HCT116 (cell line): ENCODE results near the gene ZNF862. TPM values are rescaled to one million over a fixed set of nuclear protein-coding genes. Genes with fewer than 3 reads are reported as not detected.

Source experiments
- ATAC-seq: fragments of 200-7000 bp; cut with Tn5 transposase; 2 replicates; pipeline ENCODE4 v1.9.1; 2020; ENCODE audit warnings: mild to moderate bottlenecking, moderate library complexity
- BruUV-seq: library from RNA; stranded (reverse); fragments of 400-500 nt; replicated peaks from 2 replicates; lab custom pipeline; 2021; lab: Mats Ljungman, UMichigan
- CTCF ChIA-PET: fragments of 300-600 bp; sonication (Branson Sonifier 250); formaldehyde crosslinking; loops from one replicate; lab custom pipeline; 2021; ENCODE audit warnings: antibody characterized with exemption; lab: Charles Lee
- POLR2A ChIA-PET: fragments of 300-600, 350-600 bp; sonication (Branson Sonifier 250); formaldehyde crosslinking; loops from one replicate; lab custom pipeline; 2021; ENCODE audit warnings: antibody characterized with exemption; lab: Charles Lee
- RAD21 ChIA-PET, 2 experiments: fragments of 300-600 bp; sonication (Branson Sonifier 250); formaldehyde crosslinking; loops; one replicate each; lab custom pipeline; 2023; ENCODE audit warnings: low total read pairs in 2 of 2; ENCODE audit not compliant: uncharacterized antibody in 2 of 2, unreplicated experiment in 2 of 2, low non-redundant PET in 1 of 2; lab: Charles Lee
- DNase-seq: peaks from one replicate; pipeline ENCODE4 v3.0.0-alpha.2; 2010; ENCODE audit warnings: low read depth, low spot score
- H2AFZ ChIP-seq: fragments of 200-600 bp; shearing (Covaris generic), sonication (generic); 2 replicates; pipeline ENCODE4 v1.6.1; 2017; ENCODE audit warnings: low read depth, mixed run types, mixed read lengths, antibody characterized with exemption, low read length; ENCODE audit not compliant: poor library complexity, severe bottlenecking
- H3K27ac ChIP-seq: 2 replicates; pipeline ENCODE4 v1.5.1; 2012; ENCODE audit warnings: low read depth, low read length
- H3K27me3 ChIP-seq: fragments of 200-600 bp; sonication (generic); 2 replicates; pipeline ENCODE4 v1.6.1; 2016; ENCODE audit warnings: mixed run types, low read length, mixed read lengths; ENCODE audit not compliant: insufficient read depth
- H3K36me3 ChIP-seq, 2 experiments: fragments of 200-500 bp in 1 of 2; fragments of 200-600 bp in 1 of 2; sonication (Bioruptor generic) in 1 of 2; sonication (generic) in 1 of 2; 2 replicates each; pipeline versions ENCODE4 v1.5.1 to v1.6.1; 2014 to 2016; ENCODE audit warnings: low read length in 2 of 2, inconsistent platforms in 1 of 2, mixed read lengths in 1 of 2, mixed run types in 1 of 2; ENCODE audit not compliant: insufficient read depth in 2 of 2, control insufficient read depth in 1 of 2
- H3K4me1 ChIP-seq, 2 experiments: fragments of 200-600 bp in 1 of 2; sonication (generic) in 1 of 2; 2 replicates each; pipeline versions ENCODE4 v1.5.1 to v1.6.1; 2012 to 2017; ENCODE audit warnings: low read length in 2 of 2, inconsistent platforms in 1 of 2, mild to moderate bottlenecking in 1 of 2, mixed read lengths in 1 of 2, mixed run types in 1 of 2, moderate library complexity in 1 of 2; ENCODE audit not compliant: insufficient read depth in 2 of 2, control insufficient read depth in 1 of 2
- H3K4me2 ChIP-seq: fragments of 200-600 bp; sonication (generic); 2 replicates; pipeline ENCODE4 v1.6.1; 2017; ENCODE audit warnings: mixed run types, low read length, mixed read lengths
- H3K4me3 ChIP-seq, 2 experiments: fragments of 200-600 bp in 1 of 2; sonication (generic) in 1 of 2; replicated peaks in 1 of 2; 2 replicates each; pipeline ENCODE4 v1.5.1; 2011 to 2016; ENCODE audit warnings: low read length in 2 of 2, control low read depth in 1 of 2, low read depth in 1 of 2, mild to moderate bottlenecking in 1 of 2, mixed read lengths in 1 of 2, mixed run types in 1 of 2
- H3K79me2 ChIP-seq: fragments of 200-600 bp; sonication (generic); 2 replicates; pipeline ENCODE4 v1.6.1; 2017; ENCODE audit warnings: mild to moderate bottlenecking, mixed run types, low read length, moderate library complexity, mixed read lengths; ENCODE audit not compliant: insufficient read depth
- H3K9ac ChIP-seq: fragments of 200-600 bp; sonication (generic); 2 replicates; pipeline ENCODE4 v1.6.1; 2016; ENCODE audit warnings: low read length, mixed read lengths
- H3K9me2 ChIP-seq: fragments of 200-600 bp; sonication (generic), shearing (Covaris generic); 2 replicates; pipeline ENCODE4 v1.6.1; 2017; ENCODE audit warnings: mixed run types, mild to moderate bottlenecking, moderate library complexity; ENCODE audit not compliant: insufficient read depth
- H3K9me3 ChIP-seq, 2 experiments: fragments of 200-500 bp in 1 of 2; fragments of 200-600 bp in 1 of 2; sonication (Bioruptor generic) in 1 of 2; sonication (generic) in 1 of 2; 2 replicates each; pipeline ENCODE4 v1.6.1; 2014 to 2017; ENCODE audit warnings: low read length in 2 of 2, mixed read lengths in 2 of 2, inconsistent platforms in 1 of 2, low read depth in 1 of 2, mild to moderate bottlenecking in 1 of 2, mixed run types in 1 of 2, moderate library complexity in 1 of 2; ENCODE audit not compliant: control insufficient read depth in 1 of 2, insufficient read depth in 1 of 2
- H4K20me1 ChIP-seq: fragments of 200-600 bp; sonication (generic), shearing (Covaris generic); 2 replicates; pipeline ENCODE4 v1.6.1; 2017; ENCODE audit warnings: mixed run types, mild to moderate bottlenecking, moderate library complexity; ENCODE audit not compliant: insufficient read depth
- CBX3 ChIP-seq: IDR thresholded peaks from 2 replicates; pipeline ENCODE4 v1.6.1; 2012; ENCODE audit warnings: low read depth
- CEBPB ChIP-seq: IDR thresholded peaks from 2 replicates; pipeline ENCODE4 v1.6.1; 2012; ENCODE audit warnings: low read depth
- ELF1 ChIP-seq: IDR thresholded peaks from 2 replicates; pipeline ENCODE4 v1.6.1; 2012; ENCODE audit warnings: low read depth, borderline replicate concordance
- EZH2phosphoT487 ChIP-seq: fragments of 200-600 bp; IDR thresholded peaks from 2 replicates; pipeline ENCODE4 v1.6.1; 2018; ENCODE audit warnings: antibody characterized with exemption, borderline replicate concordance
- FOSL1 ChIP-seq: IDR thresholded peaks from 2 replicates; pipeline ENCODE4 v1.6.1; 2012; ENCODE audit warnings: low read depth
- JUND ChIP-seq: IDR thresholded peaks from 2 replicates; pipeline ENCODE4 v1.6.1; 2012
- POLR2AphosphoS5 ChIP-seq: IDR thresholded peaks from 2 replicates; pipeline ENCODE4 v1.6.1; 2011; ENCODE audit warnings: mild to moderate bottlenecking, low read depth, low read length, moderate library complexity
- SIN3A ChIP-seq: IDR thresholded peaks from 2 replicates; pipeline ENCODE4 v1.6.1; 2012; ENCODE audit warnings: low read depth
- SP1 ChIP-seq: IDR thresholded peaks from 2 replicates; pipeline ENCODE4 v1.6.1; 2012; ENCODE audit warnings: low read depth
- SRF ChIP-seq: IDR thresholded peaks from 2 replicates; pipeline ENCODE4 v1.6.1; 2012; ENCODE audit warnings: low read depth
- TCF7L2 ChIP-seq: IDR thresholded peaks from 2 replicates; pipeline ENCODE4 v1.7.0; 2011; ENCODE audit warnings: borderline replicate concordance, inconsistent platforms; ENCODE audit not compliant: insufficient read depth, insufficient read length; ENCODE audit errors: extremely low read depth
- YY1 ChIP-seq: IDR thresholded peaks from 2 replicates; pipeline ENCODE4 v1.6.1; 2011; ENCODE audit warnings: low read length, low read depth, moderate library complexity, mild to moderate bottlenecking; ENCODE audit not compliant: insufficient replicate concordance; ENCODE audit errors: extremely low read depth
- ZFX ChIP-seq: fragments of 450-650 bp; IDR thresholded peaks from 2 replicates; pipeline ENCODE4 v1.6.1; 2017
- intact Hi-C: fragments of 100-400 bp; cut with micrococcal nuclease; formaldehyde crosslinking; loops from 2 replicates; pipeline ENCODE4 v1.10.0; 2022
- total RNA-seq: library from RNA; stranded (reverse); gene quantifications from one replicate; pipeline ENCODE4 v1.2.1, GENCODE V29; 2021; ENCODE audit not compliant: unreplicated experiment
- TF ChIP-seq, protein P1 (sequence below), 3 experiments: fragments of 200-600 bp in 1 of 3; sonication (generic) in 1 of 3; IDR thresholded peaks in 2 of 3; conservative IDR thresholded peaks in 1 of 3; 2 replicates each; pipeline ENCODE4 v1.5.1; 2012 to 2017; ENCODE audit warnings: low read depth in 2 of 3, low read length in 2 of 3, antibody characterized with exemption in 1 of 3, borderline replicate concordance in 1 of 3, control low read depth in 1 of 3, mild to moderate bottlenecking in 1 of 3, mixed read lengths in 1 of 3, mixed run types in 1 of 3, moderate library complexity in 1 of 3; ENCODE audit not compliant: insufficient read depth in 1 of 3
- TF ChIP-seq, protein P2 (sequence below): IDR thresholded peaks from 2 replicates; pipeline ENCODE4 v1.6.1; 2011; ENCODE audit warnings: mild to moderate bottlenecking, low read length, moderate library complexity; ENCODE audit not compliant: insufficient replicate concordance; ENCODE audit errors: extremely low read depth
- TF ChIP-seq, protein P3 (sequence below): IDR thresholded peaks from 2 replicates; pipeline ENCODE4 v1.6.1; 2012
- TF ChIP-seq, protein P4 (sequence below): IDR thresholded peaks from 2 replicates; pipeline ENCODE4 v1.6.1; 2012

Gene ZNF862
- total RNA-seq, 1 experiment from 2014 or later, result 8.5 TPM

DNA sequence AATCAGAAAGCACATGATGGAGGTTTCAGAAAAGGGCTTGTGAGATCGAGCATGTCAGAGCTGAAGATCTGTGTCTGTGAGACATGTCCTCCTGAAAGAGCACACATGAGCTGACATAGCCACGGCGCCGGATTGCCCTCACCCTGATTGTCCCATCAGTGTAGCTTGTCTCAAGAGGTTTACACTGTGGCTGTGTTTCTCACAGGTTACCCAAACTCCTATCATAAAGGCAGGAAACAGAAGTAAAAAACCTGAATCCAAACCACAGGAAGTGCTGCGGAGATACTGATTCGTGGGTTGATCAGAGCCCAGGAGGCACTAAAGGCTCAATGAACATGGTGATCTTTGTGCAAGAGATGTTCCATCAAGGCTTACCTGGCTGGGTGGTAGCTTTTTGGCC, 31.7 kb downstream of the ZNF862 start (continued):
- TF ChIP-seq, protein P1, sequence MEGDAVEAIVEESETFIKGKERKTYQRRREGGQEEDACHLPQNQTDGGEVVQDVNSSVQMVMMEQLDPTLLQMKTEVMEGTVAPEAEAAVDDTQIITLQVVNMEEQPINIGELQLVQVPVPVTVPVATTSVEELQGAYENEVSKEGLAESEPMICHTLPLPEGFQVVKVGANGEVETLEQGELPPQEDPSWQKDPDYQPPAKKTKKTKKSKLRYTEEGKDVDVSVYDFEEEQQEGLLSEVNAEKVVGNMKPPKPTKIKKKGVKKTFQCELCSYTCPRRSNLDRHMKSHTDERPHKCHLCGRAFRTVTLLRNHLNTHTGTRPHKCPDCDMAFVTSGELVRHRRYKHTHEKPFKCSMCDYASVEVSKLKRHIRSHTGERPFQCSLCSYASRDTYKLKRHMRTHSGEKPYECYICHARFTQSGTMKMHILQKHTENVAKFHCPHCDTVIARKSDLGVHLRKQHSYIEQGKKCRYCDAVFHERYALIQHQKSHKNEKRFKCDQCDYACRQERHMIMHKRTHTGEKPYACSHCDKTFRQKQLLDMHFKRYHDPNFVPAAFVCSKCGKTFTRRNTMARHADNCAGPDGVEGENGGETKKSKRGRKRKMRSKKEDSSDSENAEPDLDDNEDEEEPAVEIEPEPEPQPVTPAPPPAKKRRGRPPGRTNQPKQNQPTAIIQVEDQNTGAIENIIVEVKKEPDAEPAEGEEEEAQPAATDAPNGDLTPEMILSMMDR (IDR thresholded peaks at IDR 0.05 in 2 of 3, conservative IDR thresholded peaks at IDR 0.05 in 1 of 3; ENCODE audit: borderline replicate concordance in 1 of 3, insufficient read depth in 1 of 3, low read depth in 2 of 3, low read length in 2 of 3), result no peak
- TF ChIP-seq ZFX (no peak), CBX3 (no peak), CEBPB (no peak)

DNA sequence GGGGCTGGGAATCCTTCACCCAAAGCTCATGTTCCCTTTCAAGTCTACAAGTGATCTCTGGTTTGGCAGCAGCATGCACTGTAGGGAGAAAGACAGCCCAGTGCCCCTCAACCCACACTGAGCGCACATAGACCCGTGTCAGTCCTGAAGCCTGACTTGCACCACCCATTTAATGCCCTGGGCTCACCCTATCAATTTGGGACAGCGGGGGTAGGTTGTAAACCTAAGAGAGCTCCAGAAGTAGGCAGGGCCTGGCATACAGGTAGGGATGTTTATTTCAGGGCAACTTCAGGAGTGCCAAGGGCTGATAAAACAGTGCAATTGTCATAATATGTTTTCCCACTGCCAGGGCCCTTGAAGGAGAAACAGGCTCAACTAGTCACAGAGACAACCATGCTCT, 32.1 kb downstream of the ZNF862 start:
- ATAC-seq (no peak), DNase-seq (no peak)
- H4K20me1 ChIP-seq, result no peaks in the 10 kb centered on the region
- BruUV-seq, result no TSS peak
- no peak overlapping the region for H3K9ac ChIP-seq
- no peak overlapping the region for H3K27ac ChIP-seq
- no peaks in the 10 kb centered on the region for H3K27me3 ChIP-seq
- H3K9me2 ChIP-seq, result no peaks in the 10 kb centered on the region
- no peak overlapping the region for H3K4me2 ChIP-seq
- RAD21 ChIA-PET, result no interaction called here
- peaks cover 9 to 25% of the 10 kb centered on the region in 2 experiments; a peak in 3 of 4 replicates for H3K4me1 ChIP-seq
- H3K79me2 ChIP-seq, result no peaks in the 10 kb centered on the region
- H3K36me3 ChIP-seq, result no peaks in the 10 kb centered on the region
- H2AFZ ChIP-seq, result no peak overlapping the region
- no peaks in the 10 kb centered on the region for H3K9me3 ChIP-seq
- CTCF ChIA-PET, result no interaction called here
- TF ChIP-seq EZH2phosphoT487, result no peak
- TF ChIP-seq FOSL1, result no peak
- no peak for TF ChIP-seq SP1
- no peak for TF ChIP-seq SRF
- no peak for TF ChIP-seq ELF1
- TF ChIP-seq YY1, result no peak
- TF ChIP-seq, protein P2, sequence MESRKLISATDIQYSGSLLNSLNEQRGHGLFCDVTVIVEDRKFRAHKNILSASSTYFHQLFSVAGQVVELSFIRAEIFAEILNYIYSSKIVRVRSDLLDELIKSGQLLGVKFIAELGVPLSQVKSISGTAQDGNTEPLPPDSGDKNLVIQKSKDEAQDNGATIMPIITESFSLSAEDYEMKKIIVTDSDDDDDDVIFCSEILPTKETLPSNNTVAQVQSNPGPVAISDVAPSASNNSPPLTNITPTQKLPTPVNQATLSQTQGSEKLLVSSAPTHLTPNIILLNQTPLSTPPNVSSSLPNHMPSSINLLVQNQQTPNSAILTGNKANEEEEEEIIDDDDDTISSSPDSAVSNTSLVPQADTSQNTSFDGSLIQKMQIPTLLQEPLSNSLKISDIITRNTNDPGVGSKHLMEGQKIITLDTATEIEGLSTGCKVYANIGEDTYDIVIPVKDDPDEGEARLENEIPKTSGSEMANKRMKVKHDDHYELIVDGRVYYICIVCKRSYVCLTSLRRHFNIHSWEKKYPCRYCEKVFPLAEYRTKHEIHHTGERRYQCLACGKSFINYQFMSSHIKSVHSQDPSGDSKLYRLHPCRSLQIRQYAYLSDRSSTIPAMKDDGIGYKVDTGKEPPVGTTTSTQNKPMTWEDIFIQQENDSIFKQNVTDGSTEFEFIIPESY, result no peak
- TF ChIP-seq POLR2AphosphoS5, result no peak
- no peak for TF ChIP-seq TCF7L2
- TF ChIP-seq SIN3A, result no peak
- no peak for TF ChIP-seq CEBPB
- no peak for TF ChIP-seq JUND
- TF ChIP-seq, protein P3, sequence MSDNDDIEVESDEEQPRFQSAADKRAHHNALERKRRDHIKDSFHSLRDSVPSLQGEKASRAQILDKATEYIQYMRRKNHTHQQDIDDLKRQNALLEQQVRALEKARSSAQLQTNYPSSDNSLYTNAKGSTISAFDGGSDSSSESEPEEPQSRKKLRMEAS, result no peak
- TF ChIP-seq, protein P4, sequence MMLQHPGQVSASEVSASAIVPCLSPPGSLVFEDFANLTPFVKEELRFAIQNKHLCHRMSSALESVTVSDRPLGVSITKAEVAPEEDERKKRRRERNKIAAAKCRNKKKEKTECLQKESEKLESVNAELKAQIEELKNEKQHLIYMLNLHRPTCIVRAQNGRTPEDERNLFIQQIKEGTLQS, result no peak
- no peak for TF ChIP-seq ZFX
- TF ChIP-seq, protein P1 (IDR thresholded peaks at IDR 0.05 in 2 of 3, conservative IDR thresholded peaks at IDR 0.05 in 1 of 3; ENCODE audit: borderline replicate concordance in 1 of 3, insufficient read depth in 1 of 3, low read depth in 2 of 3, low read length in 2 of 3), result no peak
- H3K4me3 ChIP-seq, result no peak overlapping the region
- intact Hi-C loops, result no loop called here
- POLR2A ChIA-PET, result no interaction called here
